Neural progenitor cell (in vitro differentiated cells): ENCODE results near the gene MAJIN. TPM values are rescaled to one million over a fixed set of nuclear protein-coding genes. Genes with fewer than 3 reads are reported as not detected.

Experiments used
- DNase-seq: peaks from one replicate; pipeline ENCODE4 v3.0.0-alpha.2; 2016; ENCODE audit warnings: low spot score
- H2AFZ ChIP-seq: fragments of 200-600 bp; sonication (generic); replicated peaks from 2 replicates; pipeline ENCODE4 v1.6.1; 2016; ENCODE audit warnings: antibody characterized with exemption
- H3F3A ChIP-seq: fragments of 200-600 bp; sonication (generic); 2 replicates; pipeline ENCODE4 v1.6.1; 2016; ENCODE audit warnings: antibody characterized with exemption, low read depth
- H3K27ac ChIP-seq: fragments of 200-600 bp; sonication (generic); 2 replicates; pipeline ENCODE4 v1.5.1; 2016; ENCODE audit warnings: mild to moderate bottlenecking
- H3K27me3 ChIP-seq: fragments of 200-600 bp; sonication (generic); 2 replicates; pipeline ENCODE4 v1.6.1; 2016; ENCODE audit warnings: mild to moderate bottlenecking, moderate library complexity
- H3K36me3 ChIP-seq: fragments of 200-600 bp; sonication (generic); 2 replicates; pipeline ENCODE4 v1.5.1; 2016
- H3K4me1 ChIP-seq: fragments of 200-600 bp; sonication (generic); 2 replicates; pipeline ENCODE4 v1.6.1; 2016; ENCODE audit warnings: mixed run types
- H3K4me2 ChIP-seq: fragments of 200-600 bp; sonication (generic); 2 replicates; pipeline ENCODE4 v1.6.1; 2016
- H3K4me3 ChIP-seq: fragments of 200-600 bp; sonication (generic); 2 replicates; pipeline ENCODE4 v1.5.1; 2016
- H3K79me2 ChIP-seq: fragments of 200-600 bp; sonication (generic); 2 replicates; pipeline ENCODE4 v1.6.1; 2016; ENCODE audit warnings: low read depth
- H3K9ac ChIP-seq: fragments of 200-600 bp; sonication (generic); 2 replicates; pipeline ENCODE4 v1.6.1; 2016
- H3K9me3 ChIP-seq: fragments of 200-600 bp; sonication (generic); 2 replicates; pipeline ENCODE4 v1.5.1; 2016; ENCODE audit warnings: low read depth
- H4K20me1 ChIP-seq: fragments of 200-600 bp; sonication (generic); 2 replicates; pipeline ENCODE4 v1.6.1; 2016; ENCODE audit warnings: low read depth
- H3K27ac Mint-ChIP-seq: 3 replicates; pipeline ENCODE4 v1.8.0; 2021; ENCODE audit warnings: mixed read lengths
- H3K27me3 Mint-ChIP-seq: 2 replicates; pipeline ENCODE4 v1.8.0; 2022; ENCODE audit warnings: low read depth, mild to moderate bottlenecking, inconsistent platforms, moderate library complexity, mixed read lengths; ENCODE audit not compliant: insufficient read depth
- H3K36me3 Mint-ChIP-seq: 3 replicates; pipeline ENCODE4 v1.8.0; 2021; ENCODE audit warnings: mixed read lengths
- H3K4me1 Mint-ChIP-seq: 3 replicates; pipeline ENCODE4 v1.8.0; 2021; ENCODE audit warnings: mixed read lengths
- H3K4me3 Mint-ChIP-seq: 3 replicates; pipeline ENCODE4 v1.8.0; 2021; ENCODE audit warnings: mild to moderate bottlenecking, moderate library complexity, mixed read lengths
- H3K9me3 Mint-ChIP-seq: 3 replicates; pipeline ENCODE4 v1.8.0; 2020; ENCODE audit warnings: mixed read lengths
- CTCF ChIP-seq: fragments of 200-600 bp; sonication (generic); IDR thresholded peaks from 2 replicates; pipeline ENCODE4 v1.5.1; 2017; ENCODE audit warnings: antibody characterized with exemption, mild to moderate bottlenecking
- EZH2 ChIP-seq: fragments of 200-600 bp; sonication (generic); IDR thresholded peaks from 2 replicates; pipeline ENCODE4 v1.6.1; 2017; ENCODE audit warnings: antibody characterized with exemption, mild to moderate bottlenecking, moderate library complexity
- EZH2phosphoT487 ChIP-seq: fragments of 200-600 bp; sonication (generic); IDR thresholded peaks from 2 replicates; pipeline ENCODE4 v1.6.1; 2017; ENCODE audit warnings: antibody characterized with exemption
- total RNA-seq: library from RNA; depleted of rRNA; stranded (reverse); fragments of >200 nt; gene quantifications from 2 replicates; pipeline ENCODE4 v1.2.3, GENCODE V29; 2015; ENCODE audit warnings: low replicate concordance

MAJIN gene
- total RNA-seq, 1 donor from 2014 or later = not detected

GRCh38 chr11:64896448-64897022, 75.4 kb downstream of the MAJIN start:
- no peak for DNase-seq
- Histone ChIP-seq H4K20me1 (peaks cover 5% of the 10 kb centered on the region), H3K4me1 (no peaks in the 10 kb centered on the region), H3K27me3 (no peaks in the 10 kb centered on the region), H3K27ac (no peak overlapping the region), H3K4me2 (no peak overlapping the region), H3K4me3 (no peak overlapping the region), H3F3A (no peaks in the 10 kb centered on the region), H2AFZ (no peak overlapping the region), H3K9me3 (no peaks in the 10 kb centered on the region), H3K36me3 (no peaks in the 10 kb centered on the region), H3K79me2 (no peaks in the 10 kb centered on the region), H3K9ac (no peak overlapping the region)
- Mint-ChIP-seq H3K9me3 (no peaks in the 10 kb centered on the region), H3K4me3 (no peak overlapping the region), H3K36me3 (peaks cover 2% of the 10 kb centered on the region), H3K27ac (no peak overlapping the region), H3K27me3 (peaks cover 11% of the 10 kb centered on the region), H3K4me1 (no peaks in the 10 kb centered on the region)
- TF ChIP-seq CTCF = no peak
- no peak for TF ChIP-seq EZH2phosphoT487
- TF ChIP-seq EZH2 = no peak

- peaks cover 5% of the 10 kb centered on the region for H4K20me1 ChIP-seq
- TF ChIP-seq CTCF = no peak
- no peak for TF ChIP-seq EZH2phosphoT487
- TF ChIP-seq EZH2 = no peak
- H3K27me3 ChIP-seq = no peaks in the 10 kb centered on the region
- no peak overlapping the region for H3K4me2 ChIP-seq
- DNase-seq = no peak
- no peaks in the 10 kb centered on the region for H3F3A ChIP-seq
- no peak overlapping the region for H3K9ac ChIP-seq
- Mint-ChIP-seq H3K9me3 (no peaks in the 10 kb centered on the region), H3K27ac (no peak overlapping the region), H3K4me1 (no peaks in the 10 kb centered on the region), H3K27me3 (peaks cover 9% of the 10 kb centered on the region), H3K36me3 (no peaks in the 10 kb centered on the region), H3K4me3 (no peak overlapping the region)
- no peaks in the 10 kb centered on the region for H3K4me1 ChIP-seq
- H3K9me3 ChIP-seq = no peaks in the 10 kb centered on the region
- no peak overlapping the region for H2AFZ ChIP-seq
- no peak overlapping the region for H3K27ac ChIP-seq
- H3K36me3 ChIP-seq = no peaks in the 10 kb centered on the region
- no peak overlapping the region for H3K4me3 ChIP-seq
- no peaks in the 10 kb centered on the region for H3K79me2 ChIP-seq
Measured at GRCh38 chr11:64894812-64895452, 77.0 kb downstream of the MAJIN start.

GRCh38 chr11:64894070-64894811, 77.7 kb downstream of the MAJIN start:
- Histone ChIP-seq H4K20me1 (peaks cover 5% of the 10 kb centered on the region), H3K27ac (no peak overlapping the region), H3K36me3 (no peaks in the 10 kb centered on the region), H2AFZ (no peak overlapping the region), H3K27me3 (no peaks in the 10 kb centered on the region), H3K4me3 (no peak overlapping the region), H3K9ac (no peak overlapping the region), H3F3A (no peaks in the 10 kb centered on the region), H3K9me3 (no peaks in the 10 kb centered on the region), H3K4me2 (no peak overlapping the region), H3K79me2 (no peaks in the 10 kb centered on the region), H3K4me1 (no peaks in the 10 kb centered on the region)
- peak; percentile 80 for DNase-seq
- no peak overlapping the region for H3K27ac Mint-ChIP-seq
- H3K4me1 Mint-ChIP-seq = no peaks in the 10 kb centered on the region
- no peak overlapping the region for H3K4me3 Mint-ChIP-seq
- H3K27me3 Mint-ChIP-seq = peaks cover 6% of the 10 kb centered on the region
- TF ChIP-seq CTCF (peak; percentile 86), EZH2 (no peak)
- no peaks in the 10 kb centered on the region for H3K9me3 Mint-ChIP-seq
- H3K36me3 Mint-ChIP-seq = no peaks in the 10 kb centered on the region
